ENCODE results near the gene STARD7. TPM values are rescaled to one million over a fixed set of nuclear protein-coding genes. Genes with fewer than 3 reads are reported as not detected.

The STARD7 gene
- total and polyA plus RNA-seq, 10 of the 15 experiments (the other 5 are each of a cell fraction or from before 2014, with no cell fraction given): 85.4 to 237 (median 153) TPM

- Histone ChIP-seq H3K27me3 (replicated peaks in 1 of 2; ENCODE audit: control insufficient read depth in 2 of 2, insufficient read depth in 2 of 2, low read length in 1 of 2) (no peaks in the 10 kb centered on the region), H3K4me3 (no peak overlapping the region), H3K9ac (ENCODE audit: control insufficient read depth, insufficient read depth, low read length) (no peak overlapping the region), H3K4me1 (ENCODE audit: control insufficient read depth, insufficient read depth, low read length) (peaks cover 2% of the 10 kb centered on the region; the same call in 1 of the 2 replicates), H4K20me1 (ENCODE audit: control insufficient read depth, insufficient read depth) (no peaks in the 10 kb centered on the region), H3K79me2 (ENCODE audit: control insufficient read depth, insufficient read depth, low read length) (no peaks in the 10 kb centered on the region), H3K27ac (ENCODE audit: control insufficient read depth, insufficient read depth) (no peak overlapping the region), H3K4me2 (ENCODE audit: control insufficient read depth, insufficient read depth) (no peak overlapping the region), H3K9me3 (replicated peaks; ENCODE audit: control insufficient read depth, insufficient read depth, low read length) (no peaks in the 10 kb centered on the region), H3K36me3 (ENCODE audit: control insufficient read depth in 2 of 2, insufficient read depth in 2 of 2, low read length in 1 of 2) (peaks cover 9 to 32% of the 10 kb centered on the region in 2 experiments), H2AFZ (ENCODE audit: control insufficient read depth, low read depth, low read length) (no peak overlapping the region)
- DNase-seq (ENCODE audit: low read depth, low spot score) (no peak), FAIRE-seq (no peak), ATAC-seq (no peak)
- in situ Hi-C loops (cut with MboI) (no loop called here), intact Hi-C loops (cut with micrococcal nuclease; ENCODE audit: unreplicated experiment) (no loop called here)
- CTCF ChIA-PET: interaction anchor here (1.5 to 3.0 kb wide), 3 partner anchors 11 to 47 kb away, joined by 3 to 15 read pairs (median 6); partner anchors contain the start of gene ASTL
- whole genome bisulfite sequencing (ENCODE audit: insufficient coverage, insufficient replicate concordance, low lambda C conversion rate, missing lambda C conversion rate): 97% methylated on average over 1 of the region's 1 CpG
- SMC1A ChIA-PET (ENCODE audit: uncharacterized antibody, unreplicated experiment): interaction anchor here (0.6 to 1.2 kb wide), 2 partner anchors 11 to 15 kb away, joined by 3 to 6 read pairs; no protein-coding TSS in a partner anchor
- RAD21 ChIA-PET (ENCODE audit: unreplicated experiment): interaction anchor here (0.7 kb wide), 1 partner anchor 55 kb away, joined by 3 read pairs; no protein-coding TSS in a partner anchor
- POLR2A ChIA-PET: interaction anchor here (0.6 to 0.9 kb wide), 3 partner anchors 17 to 104 kb away, joined by 3 to 4 read pairs (median 4); no protein-coding TSS in a partner anchor
- BruUV-seq (replicated peaks): no TSS peak
- TF ChIP-seq GATAD2B (conservative IDR thresholded peaks at IDR 0.05; ENCODE audit: low read depth) (no peak), ZNF384 (IDR thresholded peaks at IDR 0.05; ENCODE audit: borderline replicate concordance, low read depth, low read length) (no peak), YBX1 (IDR thresholded peaks at IDR 0.05) (no peak), NR2C2 (IDR thresholded peaks at IDR 0.05; ENCODE audit: borderline replicate concordance, control insufficient read depth, insufficient read length, low read depth) (no peak), EGR1 (IDR thresholded peaks at IDR 0.05; ENCODE audit: borderline replicate concordance in 1 of 2, low read depth in 2 of 2, low read length in 2 of 2) (no peak), CEBPB (IDR thresholded peaks at IDR 0.05; ENCODE audit: borderline replicate concordance in 1 of 2, low read depth in 2 of 2, low read length in 2 of 2) (no peak), POU2F2 (IDR thresholded peaks at IDR 0.05; ENCODE audit: borderline replicate concordance, low read depth, low read length) (no peak), ASH2L (IDR thresholded peaks at IDR 0.05; ENCODE audit: borderline replicate concordance, low read depth) (no peak), CREM (IDR thresholded peaks at IDR 0.05; ENCODE audit: low read depth) (no peak), KDM1A (IDR thresholded peaks at IDR 0.05; ENCODE audit: borderline replicate concordance) (no peak), MEF2A (IDR thresholded peaks at IDR 0.05; ENCODE audit: insufficient read depth, low read depth, low read length) (no peak), PKNOX1 (IDR thresholded peaks at IDR 0.05) (no peak), STAT3 (IDR thresholded peaks at IDR 0.05; ENCODE audit: low read depth, low read length) (no peak), BMI1 (IDR thresholded peaks at IDR 0.05; ENCODE audit: borderline replicate concordance) (no peak), YY1 (IDR thresholded peaks at IDR 0.05; ENCODE audit: low read depth, low read length) (no peak), FOXM1 (IDR thresholded peaks at IDR 0.05; ENCODE audit: low read depth, low read length) (no peak)
- TF ChIP-seq, protein P1, sequence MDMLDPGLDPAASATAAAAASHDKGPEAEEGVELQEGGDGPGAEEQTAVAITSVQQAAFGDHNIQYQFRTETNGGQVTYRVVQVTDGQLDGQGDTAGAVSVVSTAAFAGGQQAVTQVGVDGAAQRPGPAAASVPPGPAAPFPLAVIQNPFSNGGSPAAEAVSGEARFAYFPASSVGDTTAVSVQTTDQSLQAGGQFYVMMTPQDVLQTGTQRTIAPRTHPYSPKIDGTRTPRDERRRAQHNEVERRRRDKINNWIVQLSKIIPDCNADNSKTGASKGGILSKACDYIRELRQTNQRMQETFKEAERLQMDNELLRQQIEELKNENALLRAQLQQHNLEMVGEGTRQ (IDR thresholded peaks at IDR 0.05; ENCODE audit: borderline replicate concordance, low read depth, low read length): no peak
- TF ChIP-seq, protein P2, sequence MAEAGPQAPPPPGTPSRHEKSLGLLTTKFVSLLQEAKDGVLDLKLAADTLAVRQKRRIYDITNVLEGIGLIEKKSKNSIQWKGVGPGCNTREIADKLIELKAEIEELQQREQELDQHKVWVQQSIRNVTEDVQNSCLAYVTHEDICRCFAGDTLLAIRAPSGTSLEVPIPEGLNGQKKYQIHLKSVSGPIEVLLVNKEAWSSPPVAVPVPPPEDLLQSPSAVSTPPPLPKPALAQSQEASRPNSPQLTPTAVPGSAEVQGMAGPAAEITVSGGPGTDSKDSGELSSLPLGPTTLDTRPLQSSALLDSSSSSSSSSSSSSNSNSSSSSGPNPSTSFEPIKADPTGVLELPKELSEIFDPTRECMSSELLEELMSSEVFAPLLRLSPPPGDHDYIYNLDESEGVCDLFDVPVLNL (IDR thresholded peaks at IDR 0.05; ENCODE audit: low read depth, low read length): no peak
Observed at GRCh38 chr2:96185516-96185915, 23.1 kb downstream of the STARD7 start.

All from GM12878 (cell line).